Prostate gland (tissue), 2 donors: ENCODE data around the gene NINJ2. TPM values are rescaled to one million over a fixed set of nuclear protein-coding genes. Genes with fewer than 3 reads are reported as not detected.

Source experiments
- DNase-seq: peaks from one replicate; pipeline ENCODE4 v3.0.0-alpha.2; 2019; ENCODE audit warnings: low spot score
- H3K27ac ChIP-seq, 2 donors: fragments of 200-600 bp; sonication (generic); 2 replicates each; pipeline ENCODE4 v1.5.1; 2017 to 2019
- H3K27me3 ChIP-seq: fragments of 200-600 bp; sonication (generic); replicated peaks from 2 replicates; pipeline ENCODE4 v1.5.1; 2019; ENCODE audit not compliant: insufficient read depth
- H3K36me3 ChIP-seq, 2 donors: fragments of 200-600 bp; sonication (generic); 1 replicate in 1 of 2; 2 replicates in 1 of 2; pipeline versions ENCODE4 v1.5.1 to v1.8.1; 2017 to 2019
- H3K4me1 ChIP-seq: fragments of 200-600 bp; sonication (generic); replicated peaks from 2 replicates; pipeline ENCODE4 v1.5.1; 2019
- H3K4me3 ChIP-seq, 2 donors: fragments of 200-600 bp; sonication (generic); 2 replicates each; pipeline ENCODE4 v1.5.1; 2017 to 2019
- H3K9me3 ChIP-seq: fragments of 200-600 bp; sonication (generic); 2 replicates; pipeline ENCODE4 v1.5.1; 2017
- CTCF ChIP-seq, 4 experiments: fragments of 200-600 bp in 2 of 4; fragments of 450-650 bp in 2 of 4; sonication (generic) in 2 of 4; IDR thresholded peaks; 1 replicate in 3 of 4; 2 replicates in 1 of 4; pipeline ENCODE4 v1.5.1; 2016 to 2019; ENCODE audit warnings: antibody characterized with exemption in 4 of 4, mild to moderate bottlenecking in 2 of 4, moderate library complexity in 2 of 4
- POLR2A ChIP-seq: fragments of 450-650 bp; IDR thresholded peaks from one replicate; pipeline ENCODE4 v1.6.1; 2016; ENCODE audit warnings: antibody characterized with exemption, mild to moderate bottlenecking
- POLR2AphosphoS5 ChIP-seq: sonication (generic); formaldehyde crosslinking; IDR thresholded peaks from one replicate; pipeline ENCODE4 v1.6.1; 2017; ENCODE audit warnings: antibody characterized with exemption
- WGBS: methylation state at CpG from one replicate; pipeline ENCODE4 v1.1.5; 2018; 5-methylcytosine and 5-hydroxymethylcytosine counted together
- intact Hi-C: fragments of 100-400 bp; cut with DNase I; formaldehyde crosslinking; loops from one replicate; pipeline ENCODE4 v1.14.2; 2022
- total RNA-seq, 2 donors: library from RNA; depleted of rRNA; stranded (reverse); fragments of >200 nt; gene quantifications; one replicate each; pipeline ENCODE4 v1.1.0, GENCODE V29; 2016

NINJ2 gene
- total RNA-seq, 2 donors from 2014 or later: 1.1 to 17.3 TPM

- H3K36me3 ChIP-seq: no peaks in the 10 kb centered on the region
- DNase-seq: no peak
- H3K27ac ChIP-seq: no peak overlapping the region
- intact Hi-C loops: no loop called here
- TF ChIP-seq POLR2AphosphoS5 (no peak), POLR2A (no peak), CTCF (IDR thresholded peaks at IDR 0.05) (no peak)
- H3K4me1 ChIP-seq: no peaks in the 10 kb centered on the region
- 89% methylated on average over 20 of the region's 20 CpGs for WGBS
- no peaks in the 10 kb centered on the region for H3K27me3 ChIP-seq
- no peak overlapping the region for H3K4me3 ChIP-seq
- no peaks in the 10 kb centered on the region for H3K9me3 ChIP-seq
Observed at GRCh38 chr12:556498-556897, 106.7 kb downstream of the NINJ2 start.

GRCh38 chr12:554001-554285, 109.3 kb downstream of the NINJ2 start:
- no peaks in the 10 kb centered on the region for H3K27me3 ChIP-seq
- H3K36me3 ChIP-seq: no peaks in the 10 kb centered on the region
- intact Hi-C loops: no loop called here
- H3K27ac ChIP-seq: no peak overlapping the region
- DNase-seq: no peak
- 93% methylated on average over 8 of the region's 8 CpGs for WGBS
- no peaks in the 10 kb centered on the region for H3K4me1 ChIP-seq
- no peak overlapping the region for H3K4me3 ChIP-seq
- TF ChIP-seq POLR2A: no peak
- no peak for TF ChIP-seq POLR2AphosphoS5
- no peak for TF ChIP-seq CTCF (IDR thresholded peaks at IDR 0.05)
- H3K9me3 ChIP-seq: no peaks in the 10 kb centered on the region

- intact Hi-C loops: no loop called here
- no peak for TF ChIP-seq CTCF (IDR thresholded peaks at IDR 0.05)
- TF ChIP-seq POLR2AphosphoS5: no peak
- TF ChIP-seq POLR2A: no peak
- Histone ChIP-seq H3K27me3 (no peaks in the 10 kb centered on the region), H3K4me1 (no peaks in the 10 kb centered on the region), H3K4me3 (no peak overlapping the region), H3K9me3 (no peaks in the 10 kb centered on the region), H3K36me3 (no peaks in the 10 kb centered on the region), H3K27ac (no peak overlapping the region)
- DNase-seq: no peak
- WGBS: 90% methylated on average over 23 of the region's 23 CpGs
Observed at GRCh38 chr12:553216-554000, 109.8 kb downstream of the NINJ2 start.

GRCh38 chr12:552466-552865, 110.8 kb downstream of the NINJ2 start:
- Histone ChIP-seq H3K36me3 (no peaks in the 10 kb centered on the region), H3K4me1 (no peaks in the 10 kb centered on the region), H3K27ac (no peak overlapping the region), H3K9me3 (no peaks in the 10 kb centered on the region), H3K27me3 (no peaks in the 10 kb centered on the region), H3K4me3 (no peak overlapping the region)
- no peak for DNase-seq
- TF ChIP-seq POLR2AphosphoS5: no peak
- no peak for TF ChIP-seq POLR2A
- TF ChIP-seq CTCF (IDR thresholded peaks at IDR 0.05): no peak
- 62% methylated on average over 6 of the region's 6 CpGs for WGBS
- intact Hi-C loops: no loop called here
